IMR-90 (cell line): ENCODE measurements around the gene TNPO2. TPM values are rescaled to one million over a fixed set of nuclear protein-coding genes. Genes with fewer than 3 reads are reported as not detected.
A peak's percentile ranks its signal among the peaks of the same experiment; 100 is the strongest.

ENCODE experiments used
- ATAC-seq: fragments of 200-7000 bp; cut with Tn5 transposase; 2 replicates; pipeline ENCODE4 v1.9.1; 2020; ENCODE audit warnings: low read depth, mild to moderate bottlenecking, moderate library complexity
- BruUV-seq: library from RNA; stranded (reverse); fragments of 400-500 nt; replicated peaks from 2 replicates; lab custom pipeline; 2021; lab: Mats Ljungman, UMichigan
- CTCF ChIA-PET: fragments of 300-600 bp; formaldehyde crosslinking; extraction: SDS; loops from one replicate; lab custom pipeline; 2021; ENCODE audit warnings: antibody characterized with exemption; lab: Yijun Ruan, JAX
- POLR2A ChIA-PET: fragments of 300-600 bp; sonication (Branson Sonifier 250); formaldehyde crosslinking; loops from one replicate; lab custom pipeline; 2022; ENCODE audit warnings: antibody characterized with exemption; ENCODE audit not compliant: unreplicated experiment; lab: Charles Lee
- DNase-seq: peaks from one replicate; pipeline ENCODE4 v3.0.0; 2013
- H2AFZ ChIP-seq: replicated peaks from 2 replicates; pipeline ENCODE3; 2013; ENCODE audit warnings: low read length, mild to moderate bottlenecking; ENCODE audit not compliant: poor library complexity
- H2AK5ac ChIP-seq: 2 replicates; pipeline ENCODE4 v1.6.1; 2013; ENCODE audit warnings: low read depth, low read length, inconsistent platforms
- H2AK9ac ChIP-seq: replicated peaks from 2 replicates; pipeline ENCODE3; 2013; ENCODE audit warnings: mild to moderate bottlenecking, low read depth, low read length, moderate library complexity; ENCODE audit not compliant: poor library complexity
- H2BK120ac ChIP-seq: 2 replicates; pipeline ENCODE4 v1.6.1; 2013; ENCODE audit warnings: low read depth, low read length, inconsistent platforms
- H2BK15ac ChIP-seq: 3 replicates; pipeline ENCODE4 v1.6.1; 2013; ENCODE audit warnings: low read depth, low read length, inconsistent platforms
- H2BK20ac ChIP-seq: 2 replicates; pipeline ENCODE4 v1.6.1; 2013; ENCODE audit warnings: low read depth, mild to moderate bottlenecking, inconsistent platforms, low read length, moderate library complexity
- H2BK5ac ChIP-seq: 2 replicates; pipeline ENCODE4 v1.6.1; 2013; ENCODE audit warnings: mild to moderate bottlenecking, low read depth, low read length, inconsistent platforms; ENCODE audit not compliant: poor library complexity, severe bottlenecking
- H3K14ac ChIP-seq: replicated peaks from 2 replicates; pipeline ENCODE4 v1.6.1; 2013; ENCODE audit warnings: low read depth, low read length, inconsistent platforms
- H3K18ac ChIP-seq: 2 replicates; pipeline ENCODE4 v1.6.1; 2013; ENCODE audit warnings: low read depth, low read length, control low read depth
- H3K23ac ChIP-seq: 2 replicates; pipeline ENCODE4 v1.6.1; 2013; ENCODE audit warnings: low read depth, low read length, inconsistent platforms
- H3K27ac ChIP-seq: 2 replicates; pipeline ENCODE4 v1.5.1; 2013; ENCODE audit warnings: mild to moderate bottlenecking, control low read depth, low read length; ENCODE audit not compliant: insufficient read depth
- H3K27me3 ChIP-seq: 2 replicates; pipeline ENCODE4 v1.6.1; 2013; ENCODE audit warnings: low read length; ENCODE audit not compliant: control insufficient read depth, insufficient read depth
- H3K36me3 ChIP-seq: 2 replicates; pipeline ENCODE4 v1.6.1; 2013; ENCODE audit warnings: low read length, mixed read lengths; ENCODE audit not compliant: control insufficient read depth, insufficient read depth
- H3K4ac ChIP-seq: 2 replicates; pipeline ENCODE4 v1.6.1; 2013; ENCODE audit warnings: low read depth, low read length, inconsistent platforms
- H3K4me1 ChIP-seq: 2 replicates; pipeline ENCODE4 v1.6.1; 2013; ENCODE audit warnings: low read length, mixed read lengths; ENCODE audit not compliant: control insufficient read depth, insufficient read depth
- H3K4me2 ChIP-seq: 2 replicates; pipeline ENCODE4 v1.6.1; 2013; ENCODE audit warnings: low read depth, mild to moderate bottlenecking, control low read depth, low read length, moderate library complexity
- H3K4me3 ChIP-seq: 2 replicates; pipeline ENCODE4 v1.5.1; 2013; ENCODE audit warnings: low read depth, mild to moderate bottlenecking, control low read depth, low read length, moderate library complexity; ENCODE audit not compliant: insufficient read depth
- H3K56ac ChIP-seq: 2 replicates; pipeline ENCODE4 v1.6.1; 2013; ENCODE audit warnings: low read length, inconsistent platforms; ENCODE audit not compliant: insufficient read depth; ENCODE audit errors: extremely low read depth
- H3K79me1 ChIP-seq, 2 experiments: 2 replicates each; pipeline ENCODE4 v1.6.1; 2013; ENCODE audit warnings: low read length in 2 of 2, inconsistent platforms in 1 of 2, low read depth in 1 of 2
- H3K9ac ChIP-seq: 2 replicates; pipeline ENCODE4 v1.6.1; 2013; ENCODE audit warnings: low read depth, low read length, control low read depth
- H3K9me1 ChIP-seq: 2 replicates; pipeline ENCODE4 v1.6.1; 2013; ENCODE audit warnings: low read length, inconsistent platforms; ENCODE audit not compliant: insufficient read depth
- H3K9me3 ChIP-seq: 2 replicates; pipeline ENCODE4 v1.6.1; 2013; ENCODE audit warnings: low read length; ENCODE audit not compliant: control insufficient read depth, insufficient read depth
- H4K20me1 ChIP-seq: 2 replicates; pipeline ENCODE4 v1.6.1; 2013; ENCODE audit warnings: low read length, inconsistent platforms; ENCODE audit not compliant: insufficient read depth
- H4K5ac ChIP-seq: 2 replicates; pipeline ENCODE4 v1.6.1; 2013; ENCODE audit warnings: mild to moderate bottlenecking, low read depth, low read length, control low read depth
- H4K8ac ChIP-seq, 2 experiments: 2 replicates each; pipeline ENCODE4 v1.6.1; 2013; ENCODE audit warnings: low read depth in 2 of 2, low read length in 2 of 2, control low read depth in 1 of 2, inconsistent platforms in 1 of 2
- H4K91ac ChIP-seq: 2 replicates; pipeline ENCODE4 v1.6.1; 2013; ENCODE audit warnings: low read depth, low read length, inconsistent platforms; ENCODE audit not compliant: insufficient read depth
- MXI1 ChIP-seq: IDR thresholded peaks from 2 replicates; pipeline ENCODE4 v1.6.1; 2012; ENCODE audit warnings: low read depth, mild to moderate bottlenecking, low read length, moderate library complexity, borderline replicate concordance
- POLR2A ChIP-seq: IDR thresholded peaks from 2 replicates; pipeline ENCODE4 v1.6.1; 2012; ENCODE audit warnings: mild to moderate bottlenecking, low read depth, low read length
- WGBS, 2 experiments: methylation state at CpG; one replicate each; pipeline versions ENCODE4 v1.1.5 to v1.1.7; 2013; ENCODE audit warnings: missing lambda C conversion rate in 2 of 2; ENCODE audit not compliant: insufficient read length in 1 of 2; ENCODE audit errors: extremely low coverage in 2 of 2; 5-methylcytosine and 5-hydroxymethylcytosine counted together
- dilution Hi-C: fragments of 300-500 bp; cut with HindIII; formaldehyde crosslinking; loops from one replicate; pipeline ENCODE4 v1.14.3; 2018; ENCODE audit warnings: low sequenced_read_pairs; ENCODE audit not compliant: unreplicated experiment
- in situ Hi-C: fragments of 300-500 bp; cut with MboI; formaldehyde crosslinking; loops from 3 replicates; pipeline ENCODE4 v1.14.3; 2019; ENCODE audit warnings: low sequenced_read_pairs, inconsistent platforms, mixed read lengths
- intact Hi-C: fragments of 100-400 bp; cut with micrococcal nuclease; formaldehyde crosslinking; loops from 2 replicates; pipeline ENCODE4 v1.10.0; 2022
- polyA plus RNA-seq, 3 experiments: library from polyadenylated mRNA; depleted of rRNA; stranded (reverse); fragments of >200 nt; gene quantifications; 2 replicates each; pipeline ENCODE4 v1.2.3, GENCODE V29; 2012; ENCODE audit warnings: low replicate concordance in 1 of 3
- total RNA-seq: library from RNA; depleted of rRNA; stranded (reverse); fragments of >200 nt; gene quantifications from 2 replicates; pipeline ENCODE4 v1.2.3, GENCODE V29; 2012

Gene TNPO2
- total and polyA plus RNA-seq, 2 of the 4 experiments (the other 2 are of a cell fraction): 36.0 to 77.2 TPM

DNA sequence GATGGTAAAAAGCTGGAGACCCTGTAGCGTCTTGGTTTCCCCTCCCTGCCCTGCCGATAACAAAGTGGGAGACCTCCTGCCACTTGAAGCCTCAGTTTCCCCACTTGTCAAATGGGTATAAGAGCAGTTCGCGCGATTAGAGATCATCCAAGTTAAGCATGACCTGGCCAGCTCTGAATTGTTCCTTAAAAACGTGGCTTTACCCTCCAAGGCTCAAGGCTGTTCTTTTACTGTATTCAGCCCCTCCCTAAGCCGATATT is 421 bp downstream of the TNPO2 start:
- Histone ChIP-seq H3K14ac (peak overlapping the region; percentile 79), H4K91ac (peak overlapping the region; percentile 75), H3K4me2 (peak overlapping the region; percentile 88), H3K4me1 (peaks cover 4% of the 10 kb centered on the region), H4K20me1 (0 out of 2 replicates have a peak, but pooled peaks cover 8% of the 10 kb centered on the region), H3K9me3 (no peaks in the 10 kb centered on the region), H3K23ac (peak overlapping the region; percentile 95), H3K79me1 (peaks cover 15 to 49% of the 10 kb centered on the region in 2 experiments; a peak in 3 of 4 replicates), H4K5ac (peak overlapping the region; percentile 73), H2AFZ (peak overlapping the region; percentile 94), H3K27ac (peak overlapping the region; percentile 68), H2BK5ac (peak overlapping the region; percentile 68), H3K27me3 (no peaks in the 10 kb centered on the region), H3K9me1 (peaks cover 10% of the 10 kb centered on the region; the same call in 1 of the 2 replicates), H3K9ac (peak overlapping the region; percentile 69), H2BK15ac (peak overlapping the region; percentile 10; the same call in 1 of the 3 replicates), H3K4me3 (peak overlapping the region; percentile 53), H3K56ac (peak overlapping the region; percentile 91), H2AK5ac (peak overlapping the region; percentile 80), H3K4ac (peak overlapping the region; percentile 85), H2BK20ac (no peak overlapping the region), H3K18ac (no peak overlapping the region), H4K8ac (peak overlapping the region; percentile 83 to 95), H3K36me3 (peaks cover 12% of the 10 kb centered on the region), H2AK9ac (peak overlapping the region; percentile 99), H2BK120ac (peak overlapping the region; percentile 35)
- intact Hi-C loops: no loop called here
- no peak for ATAC-seq
- POLR2A ChIA-PET: interaction anchor here (0.5 to 0.8 kb wide), 2 partner anchors 11 to 104 kb away, joined by 8 read pairs; partner anchors contain the start of gene TRIR
- dilution Hi-C loops: no loop called here
- 0% methylated on average over 3 of the region's 7 CpGs; no CpG with 5 or more reads in 1 of the 2 experiments for WGBS, 2 experiments
- TF ChIP-seq MXI1 (no peak), POLR2A (0 out of 2 replicates have a peak, but pooled peaks have one; percentile 6)
- DNase-seq: peak; percentile 12
- no TSS peak for BruUV-seq
- CTCF ChIA-PET: interaction anchor here (0.6 to 2.2 kb wide), 4 partner anchors 10 to 1077 kb away, joined by 3 to 8 read pairs (median 5); partner anchors contain the start of gene TRIR
- in situ Hi-C loops: no loop called here
